A673 (cell line): ENCODE data around the gene GSDMA.

Experiments used
- EZH2 ChIP-seq: fragments of 200-600 bp; sonication (generic); IDR thresholded peaks from 2 replicates; pipeline ENCODE4 v1.6.1; 2017; ENCODE audit warnings: borderline replicate concordance, low read depth, mild to moderate bottlenecking, mixed read lengths, antibody characterized with exemption, low read length; ENCODE audit not compliant: poor library complexity, severe bottlenecking
- TF ChIP-seq, protein P1 (sequence below): fragments of 300-800, 200-600 bp; sonication (generic); conservative IDR thresholded peaks from 2 replicates; pipeline ENCODE4 v1.5.1; 2017; ENCODE audit warnings: low read depth, mild to moderate bottlenecking, antibody characterized with exemption, low read length, moderate library complexity, mixed read lengths

DNA sequence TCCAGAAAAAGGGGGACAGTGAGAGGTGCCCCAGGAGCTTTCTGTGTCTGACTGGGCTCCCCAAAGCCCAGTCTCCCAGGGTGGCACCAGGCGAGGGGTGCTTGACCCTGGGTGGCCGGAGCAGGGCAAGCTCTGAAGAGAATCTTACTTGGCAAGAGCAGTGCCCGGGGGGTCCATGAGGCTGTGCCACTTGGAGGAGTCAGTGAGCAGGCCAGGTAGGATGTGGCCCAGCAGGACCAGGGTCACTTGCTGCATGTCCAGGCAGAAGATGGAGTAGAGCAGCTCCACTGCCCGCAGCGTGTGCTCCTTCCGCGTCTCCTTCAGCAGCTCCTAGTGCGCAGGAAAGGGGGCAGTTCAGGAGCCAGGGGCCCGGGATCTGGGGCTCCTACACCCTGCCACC lies 59.7 kb downstream of the GSDMA start:
- TF ChIP-seq, protein P1, sequence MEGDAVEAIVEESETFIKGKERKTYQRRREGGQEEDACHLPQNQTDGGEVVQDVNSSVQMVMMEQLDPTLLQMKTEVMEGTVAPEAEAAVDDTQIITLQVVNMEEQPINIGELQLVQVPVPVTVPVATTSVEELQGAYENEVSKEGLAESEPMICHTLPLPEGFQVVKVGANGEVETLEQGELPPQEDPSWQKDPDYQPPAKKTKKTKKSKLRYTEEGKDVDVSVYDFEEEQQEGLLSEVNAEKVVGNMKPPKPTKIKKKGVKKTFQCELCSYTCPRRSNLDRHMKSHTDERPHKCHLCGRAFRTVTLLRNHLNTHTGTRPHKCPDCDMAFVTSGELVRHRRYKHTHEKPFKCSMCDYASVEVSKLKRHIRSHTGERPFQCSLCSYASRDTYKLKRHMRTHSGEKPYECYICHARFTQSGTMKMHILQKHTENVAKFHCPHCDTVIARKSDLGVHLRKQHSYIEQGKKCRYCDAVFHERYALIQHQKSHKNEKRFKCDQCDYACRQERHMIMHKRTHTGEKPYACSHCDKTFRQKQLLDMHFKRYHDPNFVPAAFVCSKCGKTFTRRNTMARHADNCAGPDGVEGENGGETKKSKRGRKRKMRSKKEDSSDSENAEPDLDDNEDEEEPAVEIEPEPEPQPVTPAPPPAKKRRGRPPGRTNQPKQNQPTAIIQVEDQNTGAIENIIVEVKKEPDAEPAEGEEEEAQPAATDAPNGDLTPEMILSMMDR = no peak
- TF ChIP-seq EZH2 = no peak
